Measurements from ENCODE around the gene BYSL. TPM values are rescaled to one million over a fixed set of nuclear protein-coding genes. Genes with fewer than 3 reads are reported as not detected.

BYSL gene
- total and polyA plus RNA-seq, 9 donors, result 4.8 to 29.2 (median 13.6) TPM

DNA sequence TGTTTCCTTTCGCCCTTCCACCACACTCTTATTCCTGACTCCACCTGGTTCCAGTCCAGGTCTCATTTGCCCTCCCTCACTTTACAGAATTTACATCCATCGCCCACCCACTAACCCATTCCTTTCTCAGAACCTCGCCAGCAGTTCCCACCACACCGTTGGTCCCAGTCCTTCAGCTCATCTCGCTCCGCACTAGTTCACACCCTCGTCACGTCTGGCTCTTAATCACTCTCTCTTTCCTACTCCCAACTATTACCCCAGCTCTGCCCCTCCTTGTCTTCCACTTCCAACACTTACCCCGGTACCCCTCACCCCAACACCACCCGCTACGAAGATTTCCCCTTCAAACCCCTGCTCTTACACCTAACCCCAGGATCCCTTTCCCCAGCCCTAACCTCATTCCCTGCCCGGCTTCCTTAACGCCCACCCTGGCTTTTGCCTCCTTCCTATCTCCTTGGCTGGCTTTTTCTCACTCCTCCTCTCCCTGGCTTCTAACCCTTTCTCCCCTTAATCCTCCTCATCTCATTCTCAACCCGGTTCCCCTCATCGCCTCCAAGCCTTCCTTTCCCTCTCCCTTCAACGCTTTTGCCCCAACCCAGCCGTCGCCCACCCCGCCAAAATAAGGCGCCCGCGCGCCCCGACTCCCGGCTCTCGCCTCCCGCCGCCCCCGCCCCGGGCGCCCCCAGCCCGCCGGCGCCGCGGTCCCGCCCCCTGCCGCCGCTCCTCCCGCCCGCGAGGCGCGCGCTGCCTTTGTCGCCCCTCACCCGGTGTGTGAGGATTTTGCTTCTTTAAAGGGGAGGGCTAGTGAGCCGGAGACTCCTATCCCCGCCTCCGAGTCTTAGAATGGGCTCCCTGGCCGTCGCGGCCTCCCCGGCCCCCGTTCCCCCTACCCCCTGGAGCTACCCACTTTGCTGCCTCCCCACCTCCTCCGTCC lies 26.7 kb upstream of the BYSL start:
- TF ChIP-seq, protein P1, sequence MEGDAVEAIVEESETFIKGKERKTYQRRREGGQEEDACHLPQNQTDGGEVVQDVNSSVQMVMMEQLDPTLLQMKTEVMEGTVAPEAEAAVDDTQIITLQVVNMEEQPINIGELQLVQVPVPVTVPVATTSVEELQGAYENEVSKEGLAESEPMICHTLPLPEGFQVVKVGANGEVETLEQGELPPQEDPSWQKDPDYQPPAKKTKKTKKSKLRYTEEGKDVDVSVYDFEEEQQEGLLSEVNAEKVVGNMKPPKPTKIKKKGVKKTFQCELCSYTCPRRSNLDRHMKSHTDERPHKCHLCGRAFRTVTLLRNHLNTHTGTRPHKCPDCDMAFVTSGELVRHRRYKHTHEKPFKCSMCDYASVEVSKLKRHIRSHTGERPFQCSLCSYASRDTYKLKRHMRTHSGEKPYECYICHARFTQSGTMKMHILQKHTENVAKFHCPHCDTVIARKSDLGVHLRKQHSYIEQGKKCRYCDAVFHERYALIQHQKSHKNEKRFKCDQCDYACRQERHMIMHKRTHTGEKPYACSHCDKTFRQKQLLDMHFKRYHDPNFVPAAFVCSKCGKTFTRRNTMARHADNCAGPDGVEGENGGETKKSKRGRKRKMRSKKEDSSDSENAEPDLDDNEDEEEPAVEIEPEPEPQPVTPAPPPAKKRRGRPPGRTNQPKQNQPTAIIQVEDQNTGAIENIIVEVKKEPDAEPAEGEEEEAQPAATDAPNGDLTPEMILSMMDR (IDR thresholded peaks at IDR 0.05), result no peak
- TF ChIP-seq EP300 (IDR thresholded peaks at IDR 0.05) (no peak), POLR2A (IDR thresholded peaks at IDR 0.05) (no peak)
- Histone ChIP-seq H3K9me3 (no peaks in the 10 kb centered on the region), H3K4me1 (ENCODE audit: insufficient read depth) (peaks cover 3% of the 10 kb centered on the region), H3K27me3 (no peaks in the 10 kb centered on the region), H3K4me3 (peak overlapping the region; percentile 85), H3K36me3 (no peaks in the 10 kb centered on the region), H3K27ac (peak overlapping the region; percentile 67 to 72)
- intact Hi-C loops (cut with DNase I), result no loop called here
- 1 to 2% (median 2%) methylated on average over 55 to 56 of the region's 56 CpGs for WGBS, 3 donors
- DNase-seq, result peak in 1 of 5 donors; percentile 29

DNA sequence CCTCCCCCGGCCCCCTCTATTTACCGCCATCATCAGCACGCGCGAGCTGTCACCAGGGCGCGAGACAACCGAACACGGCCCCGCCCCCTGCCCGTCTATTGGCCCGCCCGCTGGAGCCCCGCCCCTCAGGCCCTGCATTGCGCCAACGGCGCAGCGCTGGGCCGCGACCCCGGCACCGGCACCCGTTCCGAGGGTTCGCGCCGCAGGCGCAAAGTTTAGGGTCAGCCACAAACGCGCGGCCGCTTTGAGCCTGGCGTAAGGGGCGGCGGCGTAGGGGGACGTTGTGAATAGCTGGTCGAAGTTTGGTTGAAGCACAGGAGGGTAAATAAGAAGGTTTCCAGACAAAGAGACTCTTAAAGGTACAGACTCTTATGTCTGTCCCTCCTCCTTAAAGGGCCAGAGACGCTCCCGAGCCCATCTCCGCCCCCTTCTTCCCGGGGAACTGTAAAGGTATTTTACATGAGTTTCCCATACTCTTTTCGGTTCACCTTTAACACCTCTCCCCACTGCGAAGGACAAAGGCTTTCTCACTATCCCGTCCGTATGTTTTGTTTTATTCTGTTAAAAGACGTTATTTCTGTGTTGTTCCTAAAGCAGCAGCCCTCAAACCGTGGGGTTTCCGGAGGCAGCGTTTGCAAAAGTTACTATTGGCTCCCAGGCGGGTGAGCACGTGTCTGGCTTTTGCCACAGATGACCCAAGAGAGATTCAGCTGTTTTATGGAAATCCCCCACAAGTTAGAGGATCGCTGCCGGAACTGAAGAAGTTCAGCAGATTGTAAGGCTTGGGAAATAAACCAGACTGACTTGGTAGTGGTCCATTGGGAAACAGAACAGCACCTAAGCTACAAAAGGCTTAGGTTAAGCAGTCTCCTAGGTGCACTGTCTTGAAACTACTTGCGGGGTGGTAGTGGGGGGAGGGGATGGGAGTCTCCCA lies 25.7 kb upstream of the BYSL start, which contains the start of gene USP49:
Gene USP49, minus strand, starts transcription at position 76 of the 934 bp plus-strand sequence. CDS start 88,392 bp downstream, outside the sequence.
- Histone ChIP-seq H3K27ac (peak within 1 kb of the TSS; percentile 67 to 72), H3K4me1 (ENCODE audit: insufficient read depth) (peaks cover 3% of the 10 kb centered on the region), H3K36me3 (no peaks in the 10 kb centered on the region), H3K9me3 (no peaks in the 10 kb centered on the region), H3K27me3 (no peaks in the 10 kb centered on the region), H3K4me3 (peak within 1 kb of the TSS; percentile 85)
- intact Hi-C loops (cut with DNase I), result no loop called here
- 0 to 1% (median 1%) methylated on average over 37 to 55 of the region's 55 CpGs for whole genome bisulfite sequencing, 3 donors
- TF ChIP-seq POLR2A (IDR thresholded peaks at IDR 0.05) (no peak), EP300 (IDR thresholded peaks at IDR 0.05) (no peak)
- TF ChIP-seq, protein P1 (IDR thresholded peaks at IDR 0.05), result no peak
- DNase-seq, result peak; percentile 85 to 93 (median 90)

DNA sequence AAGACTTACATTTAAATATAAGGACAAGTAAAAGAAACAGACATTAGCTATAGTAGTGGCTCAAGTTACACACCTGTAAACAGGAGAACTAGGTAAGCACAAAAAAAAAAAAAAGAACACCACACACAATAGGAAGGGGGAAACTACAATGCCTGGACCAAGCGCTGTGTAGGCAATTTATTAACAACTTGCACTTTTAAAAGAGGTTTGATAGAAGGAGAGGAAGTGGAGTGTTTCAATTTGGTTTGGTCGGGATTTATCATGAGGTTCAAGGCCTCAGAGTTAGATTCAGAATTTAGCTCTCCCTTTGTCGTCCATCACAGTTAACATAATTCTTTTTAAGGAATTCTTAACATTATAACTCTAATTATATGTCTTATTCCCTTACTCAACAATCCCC lies 25.0 kb upstream of the BYSL start:
- H3K36me3 ChIP-seq, result no peaks in the 10 kb centered on the region
- H3K9me3 ChIP-seq, result no peaks in the 10 kb centered on the region
- peaks cover 3% of the 10 kb centered on the region for H3K4me1 ChIP-seq (ENCODE audit: insufficient read depth)
- intact Hi-C loops (cut with DNase I), result no loop called here
- DNase-seq, result no peak
- H3K4me3 ChIP-seq, result peak overlapping the region; percentile 85
- TF ChIP-seq, protein P1 (IDR thresholded peaks at IDR 0.05), result no peak
- no peak for TF ChIP-seq EP300 (IDR thresholded peaks at IDR 0.05)
- TF ChIP-seq POLR2A (IDR thresholded peaks at IDR 0.05), result no peak
- no peaks in the 10 kb centered on the region for H3K27me3 ChIP-seq
- 25 to 36% (median 32%) methylated on average over 3 of the region's 3 CpGs for WGBS, 3 donors
- peak overlapping the region in 1 of 2 donors; percentile 67 for H3K27ac ChIP-seq

DNA sequence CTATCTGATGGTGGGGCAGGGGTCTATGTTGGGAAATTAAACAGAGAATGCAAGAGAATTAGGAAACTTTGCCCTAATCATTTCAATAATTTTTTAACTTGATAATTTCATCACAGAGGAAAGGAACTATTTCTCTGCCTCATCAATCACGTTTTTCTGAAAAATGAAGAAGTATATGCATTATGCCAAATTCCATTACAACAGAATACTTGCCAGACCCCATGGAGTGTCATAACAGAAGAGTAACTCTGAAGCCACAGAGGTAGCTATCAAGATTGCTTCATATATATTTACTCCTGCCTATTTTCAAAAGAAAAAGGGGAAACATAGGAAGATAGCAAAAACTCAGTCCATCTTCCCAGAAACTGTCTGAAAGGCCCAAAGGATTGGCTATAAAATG lies 20.4 kb upstream of the BYSL start:
- Histone ChIP-seq H3K27me3 (no peaks in the 10 kb centered on the region), H3K27ac (no peak overlapping the region), H3K4me3 (no peak overlapping the region), H3K36me3 (no peaks in the 10 kb centered on the region), H3K4me1 (ENCODE audit: insufficient read depth) (peaks cover 2% of the 10 kb centered on the region), H3K9me3 (no peaks in the 10 kb centered on the region)
- intact Hi-C loops (cut with DNase I), result no loop called here
- 82 to 90% (median 86%) methylated on average over 1 of the region's 1 CpG for whole genome bisulfite sequencing, 3 donors
- TF ChIP-seq, protein P1 (IDR thresholded peaks at IDR 0.05), result no peak
- TF ChIP-seq POLR2A (IDR thresholded peaks at IDR 0.05), result no peak
- TF ChIP-seq EP300 (IDR thresholded peaks at IDR 0.05), result no peak
- no peak for DNase-seq
